Tibial artery (tissue), 4 donors: Measurements from ENCODE around the gene PROB1.

ENCODE experiments used
- DNase-seq, 2 donors: peaks; one replicate each; pipeline ENCODE4 v3.0.0-alpha.2; 2019
- H3K27ac ChIP-seq, 2 donors: fragments of 200-600 bp; sonication (generic) in 1 of 2; 1 replicate in 1 of 2; 2 replicates in 1 of 2; pipeline ENCODE4 v1.5.1; 2018 to 2019; ENCODE audit warnings: mild to moderate bottlenecking in 1 of 2
- H3K27me3 ChIP-seq, 2 donors: fragments of 200-600 bp; sonication (generic) in 1 of 2; one replicate each; pipeline versions ENCODE4 v1.5.1 to v1.6.0; 2016 to 2019
- H3K36me3 ChIP-seq, 3 donors: fragments of 200-600 bp; sonication (generic) in 2 of 3; one replicate each; pipeline ENCODE4 v1.5.1; 2016 to 2019; ENCODE audit warnings: mild to moderate bottlenecking in 2 of 3
- H3K4me1 ChIP-seq, 4 donors: fragments of 200-600 bp; sonication (generic) in 2 of 4; 1 replicate in 3 of 4; 2 replicates in 1 of 4; pipeline ENCODE4 v1.5.1; 2016 to 2019
- H3K4me3 ChIP-seq, 2 donors: fragments of 200-600 bp; sonication (generic) in 1 of 2; 1 replicate in 1 of 2; 2 replicates in 1 of 2; pipeline ENCODE4 v1.5.1; 2018 to 2019; ENCODE audit warnings: mild to moderate bottlenecking in 2 of 2
- H3K9me3 ChIP-seq, 3 donors: fragments of 200-600 bp; sonication (generic) in 1 of 3; one replicate each; pipeline ENCODE4 v1.5.1; 2016 to 2019
- CTCF ChIP-seq, 2 experiments: fragments of 200-600 bp in 1 of 2; fragments of 450-650 bp in 1 of 2; IDR thresholded peaks; one replicate each; pipeline ENCODE4 v1.5.1; 2017 to 2019; ENCODE audit warnings: antibody characterized with exemption in 2 of 2, mild to moderate bottlenecking in 1 of 2, moderate library complexity in 1 of 2
- intact Hi-C: fragments of 100-400 bp; cut with DNase I; formaldehyde crosslinking; loops from one replicate; pipeline ENCODE4 v1.15.0; 2023; ENCODE audit warnings: low total_unique reads

PROB1 gene

GRCh38 chr5:139406963-139407362 is 12.1 kb upstream of the PROB1 start:
- intact Hi-C loops, result no loop called here
- peaks cover 0 to 34% (median 17%) of the 10 kb centered on the region in 4 donors for H3K4me1 ChIP-seq
- TF ChIP-seq CTCF (IDR thresholded peaks at IDR 0.05), result no peak
- no peaks in the 10 kb centered on the region for H3K27me3 ChIP-seq
- H3K9me3 ChIP-seq, result no peaks in the 10 kb centered on the region
- no peak overlapping the region for H3K4me3 ChIP-seq
- H3K36me3 ChIP-seq, result peaks cover 0 to 4% (median 0%) of the 10 kb centered on the region in 3 donors
- DNase-seq, result no peak
- H3K27ac ChIP-seq, result no peak overlapping the region

- intact Hi-C loops, result no loop called here
- peak overlapping the region; percentile 88 to 90 for H3K27ac ChIP-seq
These were observed 9.6 kb upstream of the PROB1 start for GRCh38 chr5:139404484-139404840.

GRCh38 chr5:139403787-139404483 is 9.0 kb upstream of the PROB1 start, which contains the start of gene SPATA24:
SPATA24 (minus strand) TSS chr5:139404089; CDS start chr5:139404060, 29 bp downstream.
- peak; percentile 98 to 99 for DNase-seq
- Histone ChIP-seq H3K4me3 (peak within 1 kb of the TSS; percentile 54 to 59), H3K27me3 (no peaks in the 10 kb centered on the region), H3K36me3 (no peaks in the 10 kb centered on the region), H3K27ac (peak within 1 kb of the TSS; percentile 88 to 90), H3K9me3 (no peaks in the 10 kb centered on the region), H3K4me1 (peaks cover 0 to 15% (median 10%) of the 10 kb centered on the region in 4 donors)
- intact Hi-C loops, result no loop called here
- TF ChIP-seq CTCF (IDR thresholded peaks at IDR 0.05), result no peak

More at GRCh38 chr5:139404484-139404840, 9.6 kb upstream of the PROB1 start:
- peak overlapping the region; percentile 54 to 59 for H3K4me3 ChIP-seq
- no peaks in the 10 kb centered on the region for H3K27me3 ChIP-seq
- no peaks in the 10 kb centered on the region for H3K36me3 ChIP-seq
- DNase-seq, result no peak
- H3K9me3 ChIP-seq, result no peaks in the 10 kb centered on the region
- peaks cover 0 to 15% (median 10%) of the 10 kb centered on the region in 4 donors for H3K4me1 ChIP-seq
- TF ChIP-seq CTCF (IDR thresholded peaks at IDR 0.05), result no peak

GRCh38 chr5:139403418-139403786 is 8.5 kb upstream of the PROB1 start:
- peaks cover 0 to 15% (median 10%) of the 10 kb centered on the region in 4 donors for H3K4me1 ChIP-seq
- no peak for DNase-seq
- peak overlapping the region; percentile 88 to 90 for H3K27ac ChIP-seq
- no peak for TF ChIP-seq CTCF (IDR thresholded peaks at IDR 0.05)
- no peaks in the 10 kb centered on the region for H3K9me3 ChIP-seq
- H3K27me3 ChIP-seq, result no peaks in the 10 kb centered on the region
- H3K36me3 ChIP-seq, result no peaks in the 10 kb centered on the region
- peak overlapping the region; percentile 54 to 59 for H3K4me3 ChIP-seq
- intact Hi-C loops, result no loop called here

- no peaks in the 10 kb centered on the region for H3K36me3 ChIP-seq
- TF ChIP-seq CTCF (IDR thresholded peaks at IDR 0.05), result no peak
- no peak overlapping the region for H3K4me3 ChIP-seq
- no peak for DNase-seq
- H3K27me3 ChIP-seq, result no peaks in the 10 kb centered on the region
- intact Hi-C loops, result no loop called here
- peak overlapping the region; percentile 88 to 90 for H3K27ac ChIP-seq
- peaks cover 0 to 20% (median 10%) of the 10 kb centered on the region in 4 donors for H3K4me1 ChIP-seq
- no peaks in the 10 kb centered on the region for H3K9me3 ChIP-seq
These were observed 7.8 kb upstream of the PROB1 start for GRCh38 chr5:139402561-139403158.
